Measurements from ENCODE around the gene CLEC4F.

DNA sequence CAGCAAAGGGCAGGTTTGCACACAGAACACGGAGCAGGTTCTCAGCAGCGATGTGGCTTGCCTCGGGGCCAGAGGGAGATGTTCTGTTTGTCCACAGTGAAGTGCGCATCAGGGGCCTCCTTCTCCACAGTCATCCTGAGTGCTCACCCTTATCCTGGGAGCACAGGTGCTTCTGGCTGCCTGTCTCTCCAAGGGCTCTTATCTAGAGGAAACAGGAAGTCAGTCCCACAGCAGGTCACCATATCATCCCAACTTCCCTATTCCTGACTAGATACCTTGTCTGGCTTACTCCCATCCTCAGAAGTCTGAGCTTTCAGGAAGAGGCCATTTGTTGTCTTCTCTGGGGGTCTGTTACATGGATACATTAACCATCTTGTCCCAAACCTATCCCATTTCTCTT lies 15.2 kb upstream of the CLEC4F start, which contains the start of gene CD207:
- TF ChIP-seq, protein P1, sequence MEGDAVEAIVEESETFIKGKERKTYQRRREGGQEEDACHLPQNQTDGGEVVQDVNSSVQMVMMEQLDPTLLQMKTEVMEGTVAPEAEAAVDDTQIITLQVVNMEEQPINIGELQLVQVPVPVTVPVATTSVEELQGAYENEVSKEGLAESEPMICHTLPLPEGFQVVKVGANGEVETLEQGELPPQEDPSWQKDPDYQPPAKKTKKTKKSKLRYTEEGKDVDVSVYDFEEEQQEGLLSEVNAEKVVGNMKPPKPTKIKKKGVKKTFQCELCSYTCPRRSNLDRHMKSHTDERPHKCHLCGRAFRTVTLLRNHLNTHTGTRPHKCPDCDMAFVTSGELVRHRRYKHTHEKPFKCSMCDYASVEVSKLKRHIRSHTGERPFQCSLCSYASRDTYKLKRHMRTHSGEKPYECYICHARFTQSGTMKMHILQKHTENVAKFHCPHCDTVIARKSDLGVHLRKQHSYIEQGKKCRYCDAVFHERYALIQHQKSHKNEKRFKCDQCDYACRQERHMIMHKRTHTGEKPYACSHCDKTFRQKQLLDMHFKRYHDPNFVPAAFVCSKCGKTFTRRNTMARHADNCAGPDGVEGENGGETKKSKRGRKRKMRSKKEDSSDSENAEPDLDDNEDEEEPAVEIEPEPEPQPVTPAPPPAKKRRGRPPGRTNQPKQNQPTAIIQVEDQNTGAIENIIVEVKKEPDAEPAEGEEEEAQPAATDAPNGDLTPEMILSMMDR (IDR thresholded peaks at IDR 0.05; ENCODE audit: insufficient read depth, low read depth, low read length): no peak
- no peak for TF ChIP-seq EZH2 (IDR thresholded peaks at IDR 0.05; ENCODE audit: insufficient read depth, low read length)

All from astrocyte (in vitro differentiated cells and primary cell).